GM10248 (cell line): ENCODE measurements around the gene LARGE1.

Experiments used
- CTCF ChIA-PET: fragments of 300-600 bp; sonication (Branson Sonifier 250); formaldehyde crosslinking; extraction: SDS; loops from one replicate; lab custom pipeline; 2021; ENCODE audit warnings: antibody characterized with exemption; lab: Yijun Ruan, JAX
- POLR2A ChIA-PET: fragments of 350-650 bp; sonication (Branson Sonifier 250); formaldehyde crosslinking; extraction: SDS; loops from one replicate; lab custom pipeline; 2020; ENCODE audit warnings: antibody characterized with exemption; lab: Yijun Ruan, JAX
- DNase-seq: peaks from one replicate; pipeline ENCODE4 v3.0.0; 2012; ENCODE audit errors: extremely low spot score
- TF ChIP-seq, protein P1 (sequence below): IDR thresholded peaks from 2 replicates; pipeline ENCODE4 v1.5.1; 2012; ENCODE audit warnings: mild to moderate bottlenecking, low read depth; ENCODE audit errors: extremely low read depth, missing control alignments, control extremely low read depth

LARGE1 gene

DNA sequence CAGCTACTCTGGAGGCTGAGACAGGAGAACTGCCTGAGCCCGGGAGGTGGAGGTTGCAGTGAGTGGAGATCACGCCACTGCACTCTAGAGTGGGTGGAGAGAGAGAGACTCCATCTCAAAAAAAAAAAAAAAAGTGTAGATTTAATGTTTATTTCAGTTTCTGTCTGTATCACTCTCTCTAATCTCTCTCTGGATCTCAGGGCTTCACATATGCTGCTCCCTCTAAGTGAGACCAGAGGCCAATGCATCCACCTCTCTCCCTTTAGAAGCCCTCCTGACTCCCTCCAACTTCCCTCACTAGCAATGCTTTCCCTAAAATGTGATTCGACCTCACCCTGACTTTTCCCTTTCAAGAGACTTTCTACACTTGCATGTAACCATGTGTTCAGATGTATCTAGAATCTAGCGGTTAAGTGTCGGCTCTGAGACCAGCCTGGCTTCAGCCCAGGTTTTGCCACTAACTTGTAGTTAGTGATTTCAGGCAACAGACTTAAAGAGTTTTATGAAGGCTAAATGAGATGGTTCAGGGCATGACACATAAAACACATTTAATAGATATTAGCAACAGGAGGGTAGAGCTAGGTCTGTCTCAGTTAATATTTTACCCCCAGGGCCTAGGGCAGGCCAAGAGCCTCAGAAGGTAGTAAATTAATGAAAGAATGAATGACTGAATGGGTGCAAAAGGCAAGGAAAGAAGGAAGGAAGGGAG, 364.3 kb downstream of the LARGE1 start:
- POLR2A ChIA-PET: no interaction called here
- DNase-seq: no peak
- CTCF ChIA-PET: no interaction called here
- TF ChIP-seq, protein P1, sequence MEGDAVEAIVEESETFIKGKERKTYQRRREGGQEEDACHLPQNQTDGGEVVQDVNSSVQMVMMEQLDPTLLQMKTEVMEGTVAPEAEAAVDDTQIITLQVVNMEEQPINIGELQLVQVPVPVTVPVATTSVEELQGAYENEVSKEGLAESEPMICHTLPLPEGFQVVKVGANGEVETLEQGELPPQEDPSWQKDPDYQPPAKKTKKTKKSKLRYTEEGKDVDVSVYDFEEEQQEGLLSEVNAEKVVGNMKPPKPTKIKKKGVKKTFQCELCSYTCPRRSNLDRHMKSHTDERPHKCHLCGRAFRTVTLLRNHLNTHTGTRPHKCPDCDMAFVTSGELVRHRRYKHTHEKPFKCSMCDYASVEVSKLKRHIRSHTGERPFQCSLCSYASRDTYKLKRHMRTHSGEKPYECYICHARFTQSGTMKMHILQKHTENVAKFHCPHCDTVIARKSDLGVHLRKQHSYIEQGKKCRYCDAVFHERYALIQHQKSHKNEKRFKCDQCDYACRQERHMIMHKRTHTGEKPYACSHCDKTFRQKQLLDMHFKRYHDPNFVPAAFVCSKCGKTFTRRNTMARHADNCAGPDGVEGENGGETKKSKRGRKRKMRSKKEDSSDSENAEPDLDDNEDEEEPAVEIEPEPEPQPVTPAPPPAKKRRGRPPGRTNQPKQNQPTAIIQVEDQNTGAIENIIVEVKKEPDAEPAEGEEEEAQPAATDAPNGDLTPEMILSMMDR: no peak

DNA sequence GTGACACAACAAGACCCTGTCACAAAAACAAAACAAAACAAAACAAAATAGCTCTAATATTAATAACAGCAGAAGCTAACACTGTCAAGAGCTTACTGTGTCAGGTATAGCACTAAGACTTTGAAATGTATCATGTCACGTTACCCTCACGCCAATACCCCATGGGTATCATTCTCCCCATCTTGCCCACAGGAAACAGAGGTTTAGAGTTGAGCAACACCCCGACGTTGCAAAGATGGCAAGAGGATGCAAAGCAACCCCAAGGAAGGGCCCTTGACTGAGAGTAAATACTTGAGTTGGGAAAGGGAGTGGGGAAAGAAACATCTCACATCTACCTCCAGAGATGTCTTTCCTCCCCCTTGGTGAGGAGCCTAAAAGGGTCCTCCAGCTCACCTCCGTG, 366.8 kb downstream of the LARGE1 start:
- POLR2A ChIA-PET: no interaction called here
- CTCF ChIA-PET: interaction anchor here (1.4 to 2.3 kb wide), 3 partner anchors 10 to 35 kb away, joined by 3 to 10 read pairs (median 8); no protein-coding TSS in a partner anchor
- DNase-seq: no peak
- TF ChIP-seq, protein P1: no peak

GRCh38 chr22:33544707-33545106, 375.6 kb downstream of the LARGE1 start:
- POLR2A ChIA-PET: no interaction called here
- TF ChIP-seq, protein P1: no peak
- CTCF ChIA-PET: interaction anchor here (1.7 kb wide), 2 partner anchors 15 to 39 kb away, joined by 3 to 5 read pairs; no protein-coding TSS in a partner anchor
- DNase-seq: no peak

GRCh38 chr22:33542722-33543121, 377.6 kb downstream of the LARGE1 start:
- POLR2A ChIA-PET: no interaction called here
- CTCF ChIA-PET: no interaction called here
- no peak for DNase-seq
- TF ChIP-seq, protein P1: no peak

DNA sequence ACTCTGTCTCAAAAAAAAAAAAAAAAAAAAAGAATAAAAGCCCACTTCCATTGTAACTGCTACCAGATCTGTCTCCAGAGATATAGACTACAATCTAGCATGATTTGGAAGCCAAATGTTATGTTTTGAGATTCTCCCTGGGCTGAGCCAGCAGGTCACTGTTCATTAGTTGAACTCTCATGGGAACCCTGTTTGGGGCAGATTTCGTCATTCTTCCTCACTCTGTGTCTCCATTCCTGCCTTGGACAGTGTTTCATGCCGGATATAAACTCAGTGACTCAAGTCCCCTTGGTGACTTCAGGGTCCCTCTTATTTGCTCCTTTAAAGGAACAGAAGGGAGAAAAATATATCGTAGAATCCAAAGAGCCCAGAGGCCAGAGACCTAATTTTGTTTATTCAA, 378.1 kb downstream of the LARGE1 start:
- ChIA-PET CTCF (no interaction called here), POLR2A (interaction anchor here (0.7 kb wide), 1 partner anchor 20 kb away, joined by 10 read pairs; no protein-coding TSS in a partner anchor)
- DNase-seq: no peak
- TF ChIP-seq, protein P1: no peak

DNA sequence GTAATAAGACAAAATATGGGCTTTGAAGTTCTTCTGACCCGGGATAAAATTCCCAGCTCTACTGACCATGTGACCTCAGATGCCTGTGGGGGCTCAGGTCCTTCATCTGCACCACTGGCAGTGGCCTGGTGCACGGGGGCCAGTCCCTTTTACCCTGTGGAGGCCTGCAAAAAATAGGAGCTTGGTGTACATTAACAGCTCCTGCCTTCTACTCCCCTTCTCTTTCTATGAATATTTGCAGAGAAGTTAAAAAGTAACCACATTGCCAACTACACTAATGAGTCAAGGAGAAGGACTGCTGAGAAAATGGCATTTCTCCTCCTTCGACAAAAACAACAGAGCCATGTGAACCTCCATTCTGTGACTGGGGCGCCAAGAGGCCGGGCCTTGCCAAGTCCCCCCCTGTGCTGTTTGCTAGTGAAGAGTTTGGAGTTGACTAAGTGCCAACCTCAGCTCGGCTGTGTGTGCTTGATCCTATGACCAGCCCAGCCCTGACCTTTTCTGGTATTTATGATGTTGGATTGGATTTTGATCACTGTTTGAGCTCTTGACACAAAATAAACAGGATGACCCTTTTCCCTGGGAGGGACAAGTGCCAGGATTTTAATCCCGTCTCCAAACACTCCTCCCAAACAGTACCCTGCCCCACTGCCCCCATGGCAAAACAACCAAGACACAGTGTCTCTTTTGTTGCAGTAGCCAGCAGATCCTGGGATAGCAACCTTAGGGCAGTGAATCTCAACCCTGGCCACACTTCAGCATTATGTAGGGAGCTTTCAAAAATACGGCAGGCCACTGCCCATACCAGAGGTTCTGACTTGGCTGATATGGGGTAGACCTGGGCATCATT, 380.1 kb downstream of the LARGE1 start:
- TF ChIP-seq, protein P1: no peak
- ChIA-PET CTCF (interaction anchor here (1.1 to 2.6 kb wide), 6 partner anchors 11 to 214 kb away, joined by 3 to 14 read pairs (median 5); no protein-coding TSS in a partner anchor), POLR2A (no interaction called here)
- no peak for DNase-seq
